Natural killer cell (primary cell): ENCODE measurements around the gene EHHADH. TPM values are rescaled to one million over a fixed set of nuclear protein-coding genes. Genes with fewer than 3 reads are reported as not detected.

Source experiments
- ATAC-seq, 3 donors: fragments of 150-1000 bp in 2 of 3; fragments of 200-7000 bp in 1 of 3; cut with Tn5 transposase; 1 replicate in 1 of 3; 2 replicates in 2 of 3; pipeline ENCODE4 v1.10.0; 2021; ENCODE audit warnings: mild to moderate bottlenecking in 2 of 3, moderate library complexity in 2 of 3
- DNase-seq, 2 donors: peaks; one replicate each; pipeline versions ENCODE4 v3.0.0 to v3.0.0-alpha.2; 2013 to 2021; ENCODE audit warnings: mixed read lengths in 1 of 2
- H3K27ac ChIP-seq: one replicate; pipeline ENCODE4 v1.5.1; 2013; ENCODE audit warnings: mild to moderate bottlenecking, low read length
- H3K27me3 ChIP-seq: one replicate; pipeline ENCODE4 v1.6.1; 2013; ENCODE audit warnings: low read length; ENCODE audit not compliant: control insufficient read depth, insufficient read depth
- H3K36me3 ChIP-seq: one replicate; pipeline ENCODE4 v1.6.1; 2013; ENCODE audit warnings: low read length; ENCODE audit not compliant: control insufficient read depth, insufficient read depth
- H3K4me1 ChIP-seq: one replicate; pipeline ENCODE4 v1.6.1; 2013; ENCODE audit warnings: low read length; ENCODE audit not compliant: control insufficient read depth, insufficient read depth
- H3K4me3 ChIP-seq: one replicate; pipeline ENCODE4 v1.5.1; 2013; ENCODE audit warnings: low read length
- H3K9me3 ChIP-seq: one replicate; pipeline ENCODE4 v1.6.1; 2013; ENCODE audit warnings: low read length; ENCODE audit not compliant: control insufficient read depth, insufficient read depth
- H3K27ac Mint-ChIP-seq, 2 donors: one replicate each; pipeline ENCODE4 v1.8.0; 2022; ENCODE audit warnings: mild to moderate bottlenecking in 2 of 2, mixed read lengths in 2 of 2, moderate library complexity in 1 of 2
- H3K27me3 Mint-ChIP-seq, 2 donors: one replicate each; pipeline ENCODE4 v1.8.0; 2022; ENCODE audit warnings: low read depth in 2 of 2, mixed read lengths in 2 of 2
- H3K36me3 Mint-ChIP-seq: one replicate; pipeline ENCODE4 v1.8.0; 2022; ENCODE audit warnings: mixed read lengths
- H3K4me1 Mint-ChIP-seq, 2 donors: one replicate each; pipeline ENCODE4 v1.8.0; 2022; ENCODE audit warnings: mixed read lengths in 2 of 2
- H3K4me3 Mint-ChIP-seq: one replicate; pipeline ENCODE4 v1.8.0; 2022; ENCODE audit warnings: mild to moderate bottlenecking, moderate library complexity, mixed read lengths
- H3K9me3 Mint-ChIP-seq, 2 donors: one replicate each; pipeline ENCODE4 v1.8.0; 2022; ENCODE audit warnings: mixed read lengths in 2 of 2
- CTCF ChIP-seq: fragments of 200-600 bp; IDR thresholded peaks from one replicate; pipeline ENCODE4 v1.8.0; 2022; ENCODE audit warnings: antibody characterized with exemption
- WGBS: methylation state at CpG from one replicate; pipeline ENCODE4 v1.1.7; 2013; ENCODE audit warnings: missing lambda C conversion rate; ENCODE audit not compliant: insufficient coverage; 5-methylcytosine and 5-hydroxymethylcytosine counted together
- intact Hi-C: fragments of 100-400 bp; cut with micrococcal nuclease; formaldehyde crosslinking; loops from one replicate; pipeline ENCODE4 v1.14.2; 2022
- total RNA-seq, 4 donors: library from RNA; stranded (reverse); fragments of 120-200 nt in 1 of 4; gene quantifications; one replicate each; pipeline versions ENCODE4 v1.2.3 to v1.2.4, GENCODE V29; 2013 to 2022

Gene EHHADH
- total RNA-seq, 3 donors from 2014 or later (not counting 1 experiment from before 2014, with no cell fraction given): 0.58 to 1.1 (median 0.64) TPM

- Mint-ChIP-seq H3K4me3 (no peak overlapping the region), H3K4me1 (no peaks in the 10 kb centered on the region), H3K9me3 (no peaks in the 10 kb centered on the region), H3K27ac (no peak overlapping the region), H3K36me3 (no peaks in the 10 kb centered on the region), H3K27me3 (peaks cover 41 to 68% of the 10 kb centered on the region in 2 donors)
- no peak overlapping the region for H3K4me3 ChIP-seq
- DNase-seq (no peak), ATAC-seq (no peak)
- intact Hi-C loops: no loop called here
- no peaks in the 10 kb centered on the region for H3K36me3 ChIP-seq
- no peak overlapping the region for H3K27ac ChIP-seq
- H3K27me3 ChIP-seq: peaks cover 9% of the 10 kb centered on the region
- H3K9me3 ChIP-seq: no peaks in the 10 kb centered on the region
- 98% methylated on average over 1 of the region's 1 CpG for WGBS
- no peak for TF ChIP-seq CTCF
- H3K4me1 ChIP-seq: no peaks in the 10 kb centered on the region
Observed at GRCh38 chr3:185272033-185272432, 18.2 kb upstream of the EHHADH start.

- H3K27me3 Mint-ChIP-seq: peaks cover 35 to 58% of the 10 kb centered on the region in 2 donors
Observed at GRCh38 chr3:185270956-185271332, 17.1 kb upstream of the EHHADH start.

DNA sequence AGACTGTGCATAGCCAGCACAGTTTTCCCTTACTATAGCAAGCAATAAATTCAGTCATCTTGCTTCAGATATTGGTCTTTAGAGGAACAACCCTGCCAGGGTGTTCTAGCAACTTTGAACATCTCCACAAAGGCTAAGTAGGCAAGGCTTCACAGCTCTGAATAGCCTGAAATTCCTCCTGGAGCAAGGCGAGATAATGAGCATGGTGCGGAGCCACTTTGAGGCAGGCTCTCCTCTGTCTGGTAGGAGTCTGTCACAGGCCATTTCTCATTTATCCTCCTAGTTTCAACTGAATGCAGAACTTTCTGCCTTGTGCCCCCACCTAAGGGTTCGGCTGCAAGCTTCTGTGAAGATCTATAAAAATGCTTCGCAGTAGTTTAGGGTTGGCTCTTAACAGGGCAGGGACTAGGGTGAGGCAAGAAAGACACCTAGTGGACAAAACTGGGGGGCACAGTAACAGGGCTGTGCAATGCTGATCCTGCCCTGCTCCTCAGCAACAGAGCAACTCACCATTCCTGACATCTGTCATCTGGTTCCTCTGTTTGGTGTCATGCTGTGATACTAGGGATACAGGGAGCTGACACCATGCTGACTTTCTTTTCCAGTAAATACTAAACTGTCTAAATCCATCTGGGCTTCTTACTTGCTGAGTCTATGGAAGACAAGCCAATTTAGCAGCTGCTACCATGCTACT lies 16.6 kb upstream of the EHHADH start:
- peaks cover 10% of the 10 kb centered on the region for H3K27me3 ChIP-seq
- DNase-seq (peak in 1 of 2 donors; percentile 14), ATAC-seq (peak in 1 of 3 donors; percentile 61)
- H3K27me3 Mint-ChIP-seq: peaks cover 35 to 56% of the 10 kb centered on the region in 2 donors
- no peak overlapping the region for H3K4me3 ChIP-seq
- intact Hi-C loops: no loop called here
- H3K4me3 Mint-ChIP-seq: no peak overlapping the region
- WGBS: 69% methylated on average over 4 of the region's 4 CpGs
- no peaks in the 10 kb centered on the region for H3K4me1 Mint-ChIP-seq
- no peaks in the 10 kb centered on the region for H3K36me3 ChIP-seq
- H3K27ac ChIP-seq: no peak overlapping the region
- H3K9me3 Mint-ChIP-seq: no peaks in the 10 kb centered on the region
- no peaks in the 10 kb centered on the region for H3K4me1 ChIP-seq
- no peaks in the 10 kb centered on the region for H3K9me3 ChIP-seq
- H3K27ac Mint-ChIP-seq: no peak overlapping the region
- no peak for TF ChIP-seq CTCF
- H3K36me3 Mint-ChIP-seq: no peaks in the 10 kb centered on the region

More at GRCh38 chr3:185270956-185271332, 17.1 kb upstream of the EHHADH start:
- no peak overlapping the region for H3K4me3 ChIP-seq
- Mint-ChIP-seq H3K36me3 (no peaks in the 10 kb centered on the region), H3K27ac (no peak overlapping the region), H3K4me1 (no peaks in the 10 kb centered on the region), H3K4me3 (no peak overlapping the region), H3K9me3 (no peaks in the 10 kb centered on the region)
- WGBS: 90% methylated on average over 4 of the region's 4 CpGs
- DNase-seq (no peak), ATAC-seq (no peak)
- H3K27me3 ChIP-seq: peaks cover 11% of the 10 kb centered on the region
- intact Hi-C loops: no loop called here
- no peaks in the 10 kb centered on the region for H3K4me1 ChIP-seq
- H3K9me3 ChIP-seq: no peaks in the 10 kb centered on the region
- no peak overlapping the region for H3K27ac ChIP-seq
- no peak for TF ChIP-seq CTCF
- no peaks in the 10 kb centered on the region for H3K36me3 ChIP-seq
